CD4-positive, alpha-beta T cell treated with Interferon gamma for 1 hour (primary cell): ENCODE data around the gene CAMTA1.
"Not testable (repeated sequence)": the region's sequence is repeated elsewhere in the genome, so short reads cannot be mapped to it uniquely, and the experiment has no call there.

Experiments
- DNase-seq: peaks from one replicate; pipeline ENCODE4 v3.0.0-alpha.2; 2020

Gene CAMTA1

DNA sequence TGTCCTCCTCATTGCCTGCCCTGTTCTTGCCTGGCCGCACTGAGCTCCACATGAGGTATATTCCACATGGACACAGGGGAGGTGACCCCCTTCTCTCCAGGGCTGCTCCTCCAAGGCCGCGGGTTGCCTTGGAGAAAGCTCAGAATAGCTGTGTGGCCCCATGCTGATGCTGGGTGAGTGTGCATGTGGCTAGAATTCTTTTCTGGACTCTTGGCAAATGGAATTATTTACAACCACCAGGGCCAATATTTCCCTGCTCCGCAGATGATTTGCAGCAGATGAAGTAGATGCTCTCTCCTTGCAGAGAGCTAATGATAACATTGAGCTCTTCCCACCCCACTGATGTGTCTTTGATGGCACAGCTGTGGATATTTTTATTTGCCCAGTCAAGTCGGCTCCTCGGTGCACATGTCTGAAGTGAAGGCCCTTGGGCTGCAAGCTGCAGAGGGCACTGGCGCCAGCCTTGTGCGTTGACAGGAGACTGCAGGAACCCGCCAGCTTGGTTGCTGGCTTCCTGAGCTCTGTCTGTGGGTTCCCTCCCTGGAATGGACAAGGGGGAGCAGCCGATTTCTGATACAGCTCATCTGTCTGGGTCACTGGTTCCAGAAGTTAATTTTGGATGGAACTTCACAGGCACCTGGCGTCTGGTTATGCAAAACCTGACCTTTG, 581.2 kb downstream of the CAMTA1 start:
- no peak for DNase-seq

DNA sequence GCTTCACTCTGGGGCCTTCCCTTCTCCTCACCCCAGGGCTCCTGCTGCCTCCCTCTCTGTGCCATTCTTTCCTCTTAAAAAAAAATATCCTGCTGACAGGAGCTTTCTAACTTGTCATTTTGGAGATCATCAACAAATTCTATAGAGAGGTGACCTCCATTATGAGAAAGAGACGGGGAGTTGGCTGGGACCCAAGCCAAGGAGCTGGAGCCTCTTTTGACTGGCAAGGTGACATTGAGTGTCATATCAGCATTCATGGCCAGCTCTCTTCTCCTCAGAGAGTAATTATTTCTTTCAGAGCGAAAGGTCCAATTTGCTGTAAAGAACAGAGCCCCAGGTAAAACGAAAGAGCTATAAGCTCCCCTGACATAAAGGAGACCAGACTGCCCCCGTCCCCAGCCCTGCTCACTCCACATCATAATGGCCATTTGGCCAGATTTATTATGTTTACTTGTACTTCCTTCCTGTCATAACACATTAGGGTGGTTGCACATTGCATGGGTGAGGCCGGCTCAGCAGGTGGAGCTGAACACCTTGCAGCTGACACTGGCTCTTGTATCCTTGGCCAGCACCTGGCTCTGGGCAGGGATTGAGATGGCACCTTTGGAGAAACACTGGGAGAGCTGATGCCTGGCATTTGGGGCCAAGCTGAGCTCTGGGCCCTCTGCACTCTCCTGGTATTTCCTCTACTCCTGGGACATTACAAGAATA, 581.9 kb downstream of the CAMTA1 start:
- no peak for DNase-seq

DNA sequence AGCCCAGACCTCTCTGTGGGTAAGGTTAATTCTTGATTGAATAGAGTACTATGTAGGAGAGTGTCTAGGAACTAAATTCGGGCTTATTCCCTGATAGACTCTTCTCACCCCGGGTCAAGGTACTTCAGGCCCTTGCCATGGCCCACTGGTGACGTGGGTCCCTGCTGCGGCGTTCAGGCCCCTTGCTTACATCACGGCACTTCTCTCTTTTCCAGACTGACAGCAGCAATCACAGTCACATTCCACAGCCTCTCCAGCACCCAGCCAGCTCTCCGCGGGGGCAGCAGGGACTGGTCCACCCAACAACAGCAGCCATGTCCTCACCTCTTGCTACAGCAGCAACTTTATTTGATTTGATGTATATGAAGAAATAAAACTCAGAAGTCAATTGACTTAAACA, 584.6 kb downstream of the CAMTA1 start:
- no peak for DNase-seq

DNA sequence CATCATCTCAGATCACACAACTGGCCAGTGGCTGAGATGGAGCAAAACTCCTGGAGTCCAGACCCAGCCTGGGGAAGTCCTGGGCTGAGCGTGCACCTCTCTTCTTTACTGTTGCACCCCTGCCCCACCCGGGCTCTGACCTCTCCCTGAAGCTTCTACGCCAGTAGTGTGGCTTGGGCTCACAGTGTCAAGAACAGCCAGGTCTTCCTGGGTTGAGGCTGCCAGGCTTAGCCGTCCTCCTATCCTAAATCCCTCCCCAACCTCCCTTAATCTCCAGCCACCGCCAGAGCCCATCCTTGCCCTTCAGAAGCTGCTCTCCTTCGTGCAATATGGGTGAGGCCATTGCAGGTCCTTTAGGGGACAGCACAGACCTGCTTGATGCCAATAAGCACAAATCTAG, 586.7 kb downstream of the CAMTA1 start:
- no peak for DNase-seq

DNA sequence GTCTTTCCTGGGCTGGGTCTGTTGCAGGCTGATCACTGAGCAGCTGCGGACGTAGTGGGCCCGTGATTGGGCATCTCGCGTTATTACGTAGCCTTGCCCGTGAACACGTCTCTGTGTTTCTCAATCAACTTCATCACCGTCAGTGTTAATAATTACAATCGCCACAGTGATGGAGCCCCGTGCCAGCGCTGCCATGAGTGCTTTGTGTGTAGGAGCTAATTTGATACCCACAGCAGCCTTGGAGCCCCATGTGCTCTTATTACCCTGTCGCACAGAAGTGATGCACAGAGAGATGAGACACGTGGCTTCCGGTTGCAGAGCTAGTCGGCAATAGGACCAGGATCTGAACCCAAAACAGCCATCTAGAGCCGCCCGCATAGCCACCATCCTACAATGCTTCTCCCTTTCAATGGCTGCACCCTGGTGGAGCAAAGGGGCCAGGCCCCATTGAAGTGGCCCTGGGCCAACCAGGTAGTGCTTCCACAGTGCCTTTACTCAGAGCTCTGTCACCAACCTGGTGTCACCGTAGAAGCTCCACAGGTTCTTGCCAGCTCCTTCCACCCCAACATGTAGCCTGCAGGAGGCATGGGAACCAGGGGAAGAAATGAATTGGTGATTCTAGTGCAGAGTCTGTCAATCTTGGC, 587.3 kb downstream of the CAMTA1 start:
- no peak for DNase-seq

DNA sequence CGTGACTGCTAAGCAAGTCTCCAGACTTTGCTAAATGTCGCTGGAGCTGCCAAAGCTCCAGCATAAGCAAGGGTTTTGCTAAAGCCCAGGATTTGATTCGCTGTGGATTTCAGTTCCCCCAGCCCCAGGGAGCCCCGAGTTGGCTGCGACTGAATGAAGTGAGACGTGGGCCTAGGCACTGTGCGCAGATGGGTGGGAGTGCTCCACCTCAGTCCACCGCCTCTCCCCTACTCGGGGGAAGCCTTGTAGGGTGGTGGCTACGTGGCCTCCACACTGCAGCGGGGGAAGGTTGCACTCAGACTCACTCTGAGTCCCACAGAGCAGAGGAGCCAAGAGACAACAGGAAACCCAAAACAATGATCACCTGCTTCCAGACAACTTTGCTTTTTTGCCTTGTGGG, 588.0 kb downstream of the CAMTA1 start:
- DNase-seq = no peak

DNA sequence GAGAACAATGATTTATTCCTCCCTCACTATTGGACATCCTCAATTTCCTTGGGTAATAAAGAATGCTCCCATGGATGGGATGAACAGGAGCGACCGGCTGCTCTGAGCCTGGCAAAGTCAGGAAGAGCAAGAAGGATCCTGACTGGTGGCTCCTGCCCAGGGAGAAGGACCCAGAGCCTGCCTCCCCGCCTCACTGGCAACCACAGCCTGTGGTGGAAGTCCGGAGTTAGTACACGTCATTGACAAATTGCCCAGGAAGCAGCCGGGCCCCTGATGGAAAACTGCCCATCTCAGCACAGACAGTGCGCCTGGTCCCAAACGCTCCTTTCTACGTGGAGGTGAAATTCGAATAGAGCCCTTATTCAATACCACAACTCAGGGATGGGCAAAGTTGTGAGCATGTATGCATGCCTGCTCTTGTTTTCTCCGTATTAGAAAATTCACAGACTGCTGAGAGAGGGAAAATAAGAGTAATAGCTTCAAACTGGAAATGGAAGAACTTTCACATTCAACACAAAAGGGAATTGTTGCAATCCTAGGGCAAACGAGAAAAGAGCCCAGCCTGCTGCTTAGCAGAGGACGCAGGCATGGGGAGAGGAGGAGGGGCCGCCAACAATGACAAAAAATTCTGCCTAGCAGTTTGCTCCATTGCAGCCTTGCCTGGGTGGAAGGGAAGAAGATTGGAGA, 588.8 kb downstream of the CAMTA1 start:
- DNase-seq = no peak

DNA sequence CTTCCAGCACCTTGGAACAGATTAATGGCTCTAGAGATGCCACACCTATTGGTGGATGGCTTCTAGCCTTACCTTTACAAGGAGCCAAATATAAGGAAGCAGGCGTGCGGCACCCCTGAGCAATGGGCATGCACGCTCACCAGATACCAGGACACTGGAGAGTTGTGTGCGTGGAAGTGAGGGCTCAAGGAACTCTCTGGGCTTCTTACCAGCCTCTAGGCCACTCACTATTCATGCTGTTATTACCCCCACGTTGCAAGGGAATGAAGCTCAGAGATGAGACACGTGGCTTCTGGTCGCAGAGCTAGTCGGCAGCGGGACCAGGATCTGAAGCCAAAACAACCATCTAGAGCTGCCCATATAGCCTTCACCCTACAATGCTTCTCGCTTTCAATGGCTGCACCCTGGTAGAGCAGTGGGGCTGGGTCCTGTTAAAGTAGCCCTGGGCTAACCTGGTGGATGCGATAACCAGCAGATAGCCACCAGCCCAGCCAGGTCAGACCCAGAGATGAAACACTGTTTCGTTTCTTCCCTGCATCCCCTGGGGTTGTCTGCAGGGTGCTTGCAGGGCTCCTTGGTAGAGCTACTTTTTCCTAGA, 589.4 kb downstream of the CAMTA1 start:
- DNase-seq = no peak

DNA sequence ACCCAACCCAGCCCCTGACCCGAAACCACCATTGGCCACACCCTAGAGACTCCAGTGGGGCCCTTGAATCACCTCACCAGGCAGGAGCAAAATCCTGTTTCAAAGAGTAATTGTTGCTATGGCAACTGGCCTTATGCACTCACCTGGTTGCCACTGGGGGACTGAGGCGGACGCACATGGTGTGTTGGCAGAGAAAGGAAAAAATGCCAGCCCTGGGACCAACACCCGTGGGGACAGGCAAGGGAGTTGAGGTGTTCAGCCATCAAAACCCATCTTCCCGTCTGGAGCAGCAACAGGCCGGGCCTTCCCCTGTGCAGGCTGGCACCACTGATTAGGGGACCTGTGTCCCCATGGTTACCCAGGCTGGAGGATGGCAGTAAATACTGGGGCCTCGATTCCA, 590.1 kb downstream of the CAMTA1 start:
- no peak for DNase-seq

DNA sequence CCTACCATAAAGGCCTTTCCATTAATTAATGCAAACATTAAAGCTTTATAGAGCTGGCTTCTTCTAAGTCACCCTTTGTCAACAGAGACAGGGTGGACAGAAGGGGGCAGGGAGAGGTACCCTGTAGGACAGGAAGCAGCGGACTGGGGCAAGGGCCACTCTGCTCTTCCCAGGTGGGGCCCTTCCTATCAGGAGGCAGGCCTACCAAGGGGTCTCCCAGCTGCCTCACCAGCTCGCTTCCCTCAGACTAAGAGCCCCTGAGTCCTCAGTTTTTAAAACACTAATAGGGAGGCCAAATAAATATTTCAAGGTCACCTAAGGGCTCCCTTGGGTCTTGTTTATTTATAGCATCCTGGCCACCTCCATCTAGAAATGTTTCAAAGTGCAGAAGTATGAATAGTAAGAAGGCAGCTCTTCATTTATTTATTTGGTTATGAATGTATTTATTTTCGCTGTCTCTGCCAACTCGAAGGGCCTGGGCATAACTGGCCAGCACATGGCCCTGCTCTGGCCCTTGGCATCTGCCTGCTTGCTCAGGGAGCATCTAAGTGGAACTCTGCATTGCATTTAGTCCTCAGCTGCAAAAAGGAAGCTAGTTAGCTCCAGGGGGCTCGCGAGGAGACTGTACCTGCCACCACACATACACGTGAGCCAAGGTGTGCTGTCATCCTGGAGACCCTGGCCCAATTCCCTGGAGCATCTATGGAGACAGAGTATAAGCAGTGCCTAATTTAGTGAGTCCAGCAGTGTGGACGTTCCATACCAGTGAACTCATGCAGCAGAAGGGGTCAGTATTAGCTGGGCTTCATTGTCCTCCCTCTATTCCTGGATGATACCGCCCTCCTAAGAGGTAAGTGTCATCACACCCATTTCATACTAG, 590.8 kb downstream of the CAMTA1 start:
- DNase-seq = no peak

DNA sequence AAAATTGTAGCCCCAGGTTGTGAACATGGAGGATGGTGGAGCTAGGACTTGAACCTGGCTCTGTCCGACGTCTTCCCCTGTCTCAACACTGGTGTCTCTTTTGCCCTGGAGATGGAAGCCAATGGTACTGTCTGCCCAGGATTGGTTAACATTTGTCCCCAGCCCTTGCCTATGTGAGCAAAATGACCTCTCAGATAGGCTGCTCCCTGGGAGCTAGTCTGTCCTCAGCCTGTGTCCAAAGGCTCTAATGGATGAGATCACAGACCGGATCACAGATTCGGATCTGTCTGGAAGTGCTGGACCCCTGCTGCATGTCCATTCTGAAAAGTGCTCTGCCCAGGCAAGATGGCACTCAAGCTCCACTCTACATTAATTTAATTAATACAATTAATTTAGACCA, 591.4 kb downstream of the CAMTA1 start:
- DNase-seq = no peak

DNA sequence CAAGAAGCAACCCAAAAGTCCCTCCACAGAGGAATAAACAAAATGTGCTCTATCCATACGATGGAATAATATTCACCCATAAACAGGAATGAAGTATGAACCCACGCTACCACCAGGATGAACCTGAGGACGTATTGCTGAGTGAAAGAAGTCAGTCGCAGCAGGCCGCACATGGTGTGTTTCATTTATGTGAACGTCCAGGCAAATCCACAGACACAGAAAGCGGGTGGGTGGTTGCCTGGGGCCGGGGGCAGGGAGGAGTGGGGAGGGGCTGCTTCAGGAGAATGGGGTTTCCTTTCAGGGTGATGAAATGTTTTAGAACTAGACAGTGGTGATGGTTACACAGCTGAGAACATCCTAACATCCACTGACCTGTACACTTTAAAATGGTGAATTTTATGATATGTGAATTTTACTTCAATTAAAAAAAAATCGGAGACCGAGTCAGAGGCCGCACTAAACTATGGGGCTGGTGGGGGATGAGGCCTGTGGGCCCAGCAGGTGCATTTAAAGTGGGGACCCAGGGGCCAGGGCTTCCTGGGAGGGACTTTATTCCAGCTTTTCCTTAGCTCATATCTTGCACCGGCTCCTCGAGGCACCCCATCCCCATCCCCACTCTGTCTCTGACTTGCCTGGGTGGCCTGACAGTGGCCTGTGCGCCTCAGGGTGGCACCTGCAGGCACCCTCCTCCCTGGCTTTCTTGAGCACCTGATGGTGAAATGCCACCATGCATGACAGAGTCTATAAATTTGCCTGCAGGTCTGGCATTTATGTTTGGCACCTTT, 593.3 kb downstream of the CAMTA1 start:
- DNase-seq = no peak

DNA sequence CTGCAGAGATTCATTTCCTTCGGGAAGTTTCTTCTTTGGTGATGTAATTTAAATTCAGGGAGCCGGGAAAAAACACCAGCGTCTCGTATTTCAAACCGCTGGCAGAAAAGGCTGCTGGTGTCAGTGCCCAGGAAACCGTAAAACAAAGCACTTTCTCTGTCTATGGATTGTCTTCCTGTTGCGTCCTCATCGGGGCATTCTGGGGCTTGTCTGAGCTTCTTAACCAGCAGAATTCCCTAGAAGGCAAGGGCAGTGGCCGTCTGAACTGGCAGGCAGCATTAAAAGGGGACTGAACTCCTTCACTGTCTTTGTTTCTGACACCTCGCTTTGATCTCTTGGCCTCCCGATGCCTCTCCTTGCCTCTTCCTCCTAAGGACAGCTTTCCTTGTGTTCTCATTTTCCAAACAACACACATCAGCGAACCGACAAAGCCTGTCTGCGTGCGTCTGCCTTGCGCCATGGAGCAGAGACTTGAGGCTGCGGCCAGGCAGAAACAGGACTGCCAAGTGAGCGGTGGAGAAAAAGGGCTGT, 594.3 kb downstream of the CAMTA1 start:
- DNase-seq = no peak

DNA sequence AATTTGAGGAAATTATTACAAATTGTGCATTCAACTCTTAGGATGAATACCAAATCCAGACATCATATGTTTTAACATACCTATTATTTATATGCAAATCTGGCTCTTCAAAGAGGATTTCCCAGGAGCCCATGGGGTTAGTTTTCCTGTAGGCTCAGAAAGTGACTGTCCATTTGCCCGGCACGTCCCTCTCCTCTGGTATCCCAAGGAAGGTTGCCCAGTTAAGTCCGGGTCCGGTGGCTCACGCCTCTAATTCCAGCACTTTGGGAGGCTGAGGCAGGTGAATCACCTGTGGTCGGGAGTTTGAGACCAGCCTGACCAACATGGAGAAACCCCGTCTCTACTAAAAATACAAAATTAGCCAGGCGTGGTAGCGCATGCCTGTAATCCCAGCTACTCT, 594.8 kb downstream of the CAMTA1 start:
- not testable (repeated sequence) for DNase-seq

DNA sequence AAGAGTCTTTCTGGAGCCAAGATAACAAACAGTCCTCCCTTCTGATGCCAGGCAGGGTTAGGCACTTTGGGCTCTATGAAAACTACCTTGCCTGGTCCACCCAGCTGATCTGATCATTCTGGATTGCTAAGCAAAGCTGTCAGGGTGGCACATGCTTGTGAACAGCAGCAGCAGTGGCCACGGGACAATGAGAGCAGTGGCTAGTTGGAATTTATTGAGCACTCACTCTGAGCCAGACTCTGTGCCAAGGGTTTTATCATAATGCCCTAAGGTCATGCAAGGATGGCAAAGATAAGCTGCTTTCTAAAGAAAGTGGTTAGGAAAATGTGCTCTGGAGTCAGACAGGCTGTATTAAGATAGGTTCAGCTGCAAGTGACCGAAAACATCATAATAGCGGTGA, 595.5 kb downstream of the CAMTA1 start:
- DNase-seq = no peak

DNA sequence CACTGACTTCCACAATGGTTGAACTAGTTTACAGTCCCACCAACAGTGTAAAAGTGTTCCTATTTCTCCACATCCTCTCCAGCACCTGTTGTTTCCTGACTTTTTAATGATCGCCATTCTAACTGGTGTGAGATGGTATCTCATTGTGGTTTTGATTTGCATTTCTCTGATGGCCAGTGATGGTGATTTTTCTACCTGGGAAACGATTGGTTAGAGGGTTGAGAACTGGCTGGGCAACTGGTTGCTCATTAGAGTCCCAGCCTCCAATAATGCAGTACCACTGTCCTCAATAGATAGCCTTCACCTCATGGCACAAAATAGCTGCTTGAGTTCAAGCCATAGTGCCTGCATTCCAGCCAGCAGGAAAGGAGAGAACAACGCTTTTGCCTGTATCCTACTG, 596.5 kb downstream of the CAMTA1 start:
- not testable (repeated sequence) for DNase-seq

DNA sequence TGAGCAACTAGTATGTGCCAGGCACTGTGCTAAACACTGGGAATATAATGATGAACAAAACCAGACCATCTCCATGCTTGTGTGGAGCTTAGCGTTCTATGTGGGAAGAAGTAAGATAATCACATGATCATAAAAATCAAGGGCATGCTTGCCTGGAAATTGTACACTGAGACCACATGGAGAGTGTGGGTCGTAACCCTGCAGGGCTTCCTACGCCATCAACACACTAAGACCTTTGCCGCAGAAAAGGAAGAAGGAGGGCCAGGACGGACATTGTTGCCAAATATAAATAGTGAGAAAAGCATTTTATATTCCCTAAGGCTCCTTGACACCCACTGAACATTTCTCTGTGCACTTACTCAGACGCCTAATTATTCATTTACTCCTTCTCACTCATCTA, 597.7 kb downstream of the CAMTA1 start:
- no peak for DNase-seq

DNA sequence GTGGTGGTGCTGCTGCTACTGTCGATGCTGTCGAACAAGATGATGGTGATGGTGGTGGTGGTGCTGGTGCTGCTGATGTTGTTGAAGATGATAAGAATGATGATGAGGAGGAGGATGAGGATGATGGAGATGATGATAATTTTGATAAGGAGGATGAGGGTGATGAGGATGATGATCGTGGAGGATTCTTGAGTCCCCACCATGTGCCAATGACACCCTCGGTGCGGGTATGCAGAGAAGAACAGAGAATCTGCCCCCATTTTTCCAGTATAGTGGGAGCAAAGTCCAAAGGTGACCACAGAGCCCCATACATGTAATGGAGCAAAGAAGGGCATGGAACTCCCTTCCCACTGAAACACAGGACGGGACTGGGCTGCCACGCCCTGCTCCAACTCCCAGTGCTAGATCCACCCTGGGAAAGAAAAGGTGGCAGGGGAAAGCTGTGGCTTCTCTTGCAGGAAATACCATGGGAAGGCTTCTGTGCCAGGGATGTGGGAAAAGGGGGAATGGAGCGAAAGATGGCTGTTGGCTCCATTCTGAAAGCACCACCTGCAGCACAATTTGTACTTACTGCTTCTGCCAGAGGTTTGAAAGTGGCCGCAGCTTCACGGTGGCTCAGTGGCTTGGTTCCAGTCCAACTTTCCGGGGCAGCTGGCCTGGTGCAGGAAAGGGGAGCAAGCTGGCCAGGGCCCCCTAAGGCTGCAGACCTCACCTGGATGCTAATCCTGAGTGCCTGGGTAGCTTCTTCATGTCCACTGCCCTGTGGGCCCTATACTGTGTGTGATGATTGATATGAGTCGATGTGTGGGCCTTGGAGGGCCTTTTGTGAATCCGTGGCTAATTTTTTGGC, 598.6 kb downstream of the CAMTA1 start:
- no peak for DNase-seq

DNA sequence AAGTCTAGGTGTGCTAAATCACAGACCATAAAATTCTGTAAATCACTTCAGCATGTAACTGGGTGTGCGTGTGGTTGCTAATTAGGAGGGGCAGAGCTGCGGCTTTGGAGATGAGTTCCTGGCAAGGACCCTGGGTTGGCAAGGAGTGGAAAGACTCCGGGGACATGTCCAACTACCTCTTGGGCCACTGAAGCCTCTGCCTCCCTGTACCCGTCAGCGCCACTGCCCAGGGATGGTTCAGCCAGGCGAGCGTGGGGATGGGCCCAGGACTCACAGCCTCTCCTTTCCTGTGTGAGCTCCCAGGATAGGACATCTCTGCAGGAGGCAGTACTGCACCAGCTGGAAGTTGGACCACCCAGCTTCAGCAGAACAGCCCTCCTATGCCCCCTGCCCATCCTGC, 599.4 kb downstream of the CAMTA1 start:
- no peak for DNase-seq
